Body of pancreas (tissue), 4 donors: ENCODE measurements around the gene SOD1. TPM values are rescaled to one million over a fixed set of nuclear protein-coding genes. Genes with fewer than 3 reads are reported as not detected.

Experiments used
- ATAC-seq: fragments of 150-250 bp; one replicate; pipeline ENCODE4 v1.9.1; 2016
- DNase-seq, 4 donors: peaks; one replicate each; pipeline ENCODE4 v3.0.0-alpha.2; 2019
- H3K27ac ChIP-seq, 4 donors: fragments of 200-600 bp; sonication (generic); 1 replicate in 3 of 4; 2 replicates in 1 of 4; pipeline versions ENCODE4 v1.5.1 to v1.6.1; 2016 to 2019; ENCODE audit warnings: mild to moderate bottlenecking in 1 of 4, mixed read lengths in 1 of 4, moderate library complexity in 1 of 4
- H3K27me3 ChIP-seq, 2 donors: fragments of 200-600 bp; sonication (generic); one replicate each; pipeline ENCODE4 v1.6.0; 2016; ENCODE audit warnings: mild to moderate bottlenecking in 1 of 2
- H3K36me3 ChIP-seq, 2 donors: fragments of 200-600 bp; sonication (generic); replicated peaks in 1 of 2; 2 replicates each; pipeline ENCODE4 v1.5.1; 2016; ENCODE audit warnings: low read depth in 2 of 2; ENCODE audit not compliant: insufficient read depth in 1 of 2
- H3K4me1 ChIP-seq: fragments of 200-600 bp; sonication (generic); one replicate; pipeline ENCODE4 v1.6.0; 2016
- H3K4me3 ChIP-seq, 2 donors: fragments of 200-600 bp; sonication (generic); 1 replicate in 1 of 2; 2 replicates in 1 of 2; pipeline ENCODE4 v1.5.1; 2016 to 2019
- H3K9me3 ChIP-seq, 3 donors: fragments of 200-600 bp; sonication (generic); 1 replicate in 2 of 3; 2 replicates in 1 of 3; pipeline ENCODE4 v1.5.1; 2016
- CTCF ChIP-seq, 7 experiments: fragments of 450-650 bp in 4 of 7; fragments of 200-600 bp in 3 of 7; sonication (generic) in 3 of 7; IDR thresholded peaks; one replicate each; pipeline ENCODE4 v1.5.1; 2016 to 2019; ENCODE audit warnings: antibody characterized with exemption in 7 of 7
- POLR2A ChIP-seq, 3 donors: fragments of 450-650 bp; IDR thresholded peaks; one replicate each; pipeline ENCODE4 v1.6.1; 2016; ENCODE audit warnings: antibody characterized with exemption in 3 of 3, mild to moderate bottlenecking in 2 of 3
- WGBS, 2 donors: methylation state at CpG; one replicate each; pipeline ENCODE4 v1.1.5; 2017; 5-methylcytosine and 5-hydroxymethylcytosine counted together
- intact Hi-C: fragments of 100-400 bp; cut with DNase I; formaldehyde crosslinking; loops from one replicate; pipeline ENCODE4 v1.15.1; 2023
- total RNA-seq, 2 donors: library from RNA; depleted of rRNA; stranded (reverse); fragments of >200 nt; gene quantifications; one replicate each; pipeline ENCODE4 v1.1.0, GENCODE V29; 2016

SOD1 gene
- total RNA-seq, 2 donors from 2014 or later = 77.6 to 84.7 TPM

GRCh38 chr21:31675960-31676359, 16.5 kb downstream of the SOD1 start:
- no peaks in the 10 kb centered on the region for H3K9me3 ChIP-seq
- 90 to 97% methylated on average over 2 of the region's 2 CpGs for WGBS, 2 donors
- intact Hi-C loops = no loop called here
- no peak for DNase-seq
- no peak overlapping the region for H3K27ac ChIP-seq
- H3K27me3 ChIP-seq = no peaks in the 10 kb centered on the region
- no peak for TF ChIP-seq POLR2A (IDR thresholded peaks at IDR 0.05)
- no peak for TF ChIP-seq CTCF (IDR thresholded peaks at IDR 0.05)
- no peaks in the 10 kb centered on the region for H3K36me3 ChIP-seq
- H3K4me3 ChIP-seq = no peak overlapping the region
- no peak for ATAC-seq
- no peaks in the 10 kb centered on the region for H3K4me1 ChIP-seq

GRCh38 chr21:31677047-31677446, 17.6 kb downstream of the SOD1 start:
- Histone ChIP-seq H3K9me3 (no peaks in the 10 kb centered on the region), H3K36me3 (no peaks in the 10 kb centered on the region), H3K27ac (no peak overlapping the region), H3K4me1 (no peaks in the 10 kb centered on the region), H3K4me3 (no peak overlapping the region), H3K27me3 (no peaks in the 10 kb centered on the region)
- ATAC-seq (no peak), DNase-seq (no peak)
- intact Hi-C loops = no loop called here
- 95 to 100% methylated on average over 3 of the region's 3 CpGs for WGBS, 2 donors
- TF ChIP-seq POLR2A (IDR thresholded peaks at IDR 0.05) = no peak

- no peak overlapping the region for H3K27ac ChIP-seq
- H3K36me3 ChIP-seq = no peaks in the 10 kb centered on the region
- 62 to 70% methylated on average over 2 of the region's 2 CpGs for WGBS, 2 donors
- H3K4me3 ChIP-seq = no peak overlapping the region
- H3K9me3 ChIP-seq = no peaks in the 10 kb centered on the region
- intact Hi-C loops = no loop called here
- no peak for DNase-seq
- no peaks in the 10 kb centered on the region for H3K4me1 ChIP-seq
- no peak for ATAC-seq
- TF ChIP-seq CTCF (IDR thresholded peaks at IDR 0.05) (no peak), POLR2A (IDR thresholded peaks at IDR 0.05) (no peak)
- H3K27me3 ChIP-seq = no peaks in the 10 kb centered on the region
These were observed 19.0 kb downstream of the SOD1 start for GRCh38 chr21:31678478-31678877.

GRCh38 chr21:31682620-31683019, 23.1 kb downstream of the SOD1 start:
- H3K27ac ChIP-seq = no peak overlapping the region
- DNase-seq (no peak), ATAC-seq (no peak)
- no peak overlapping the region for H3K4me3 ChIP-seq
- H3K9me3 ChIP-seq = no peaks in the 10 kb centered on the region
- no peaks in the 10 kb centered on the region for H3K4me1 ChIP-seq
- H3K36me3 ChIP-seq = peaks cover 0 to 11% of the 10 kb centered on the region in 2 donors
- TF ChIP-seq CTCF (IDR thresholded peaks at IDR 0.05) (no peak), POLR2A (IDR thresholded peaks at IDR 0.05) (no peak)
- intact Hi-C loops = no loop called here
- no peaks in the 10 kb centered on the region for H3K27me3 ChIP-seq

GRCh38 chr21:31683029-31683428, 23.5 kb downstream of the SOD1 start:
- H3K4me1 ChIP-seq = no peaks in the 10 kb centered on the region
- no peak overlapping the region for H3K4me3 ChIP-seq
- H3K27me3 ChIP-seq = no peaks in the 10 kb centered on the region
- no peak for ATAC-seq
- intact Hi-C loops = no loop called here
- peaks cover 0 to 12% of the 10 kb centered on the region in 2 donors for H3K36me3 ChIP-seq
- H3K9me3 ChIP-seq = no peaks in the 10 kb centered on the region
- TF ChIP-seq POLR2A (IDR thresholded peaks at IDR 0.05) (no peak), CTCF (IDR thresholded peaks at IDR 0.05) (no peak)
- 86 to 90% methylated on average over 5 of the region's 5 CpGs for WGBS, 2 donors
- no peak overlapping the region for H3K27ac ChIP-seq
- no peak for DNase-seq
